NCI-H2081 treated with DMSO at 0.1 percent for 48 hours (cell line): ENCODE results near the gene CSNK2B.
A peak's percentile ranks its signal among the peaks of the same experiment; 100 is the strongest.
"Not testable (repeated sequence)": the region's sequence is repeated elsewhere in the genome, so short reads cannot be mapped to it uniquely, and the experiment has no call there.

ENCODE experiments used
- DNase-seq: peaks from one replicate; lab custom pipeline; 2025; lab: John Stamatoyannopoulos, UW

CSNK2B gene

GRCh38 chr6:31687860-31688693, 22.2 kb downstream of the CSNK2B start:
- no peak for DNase-seq

DNA sequence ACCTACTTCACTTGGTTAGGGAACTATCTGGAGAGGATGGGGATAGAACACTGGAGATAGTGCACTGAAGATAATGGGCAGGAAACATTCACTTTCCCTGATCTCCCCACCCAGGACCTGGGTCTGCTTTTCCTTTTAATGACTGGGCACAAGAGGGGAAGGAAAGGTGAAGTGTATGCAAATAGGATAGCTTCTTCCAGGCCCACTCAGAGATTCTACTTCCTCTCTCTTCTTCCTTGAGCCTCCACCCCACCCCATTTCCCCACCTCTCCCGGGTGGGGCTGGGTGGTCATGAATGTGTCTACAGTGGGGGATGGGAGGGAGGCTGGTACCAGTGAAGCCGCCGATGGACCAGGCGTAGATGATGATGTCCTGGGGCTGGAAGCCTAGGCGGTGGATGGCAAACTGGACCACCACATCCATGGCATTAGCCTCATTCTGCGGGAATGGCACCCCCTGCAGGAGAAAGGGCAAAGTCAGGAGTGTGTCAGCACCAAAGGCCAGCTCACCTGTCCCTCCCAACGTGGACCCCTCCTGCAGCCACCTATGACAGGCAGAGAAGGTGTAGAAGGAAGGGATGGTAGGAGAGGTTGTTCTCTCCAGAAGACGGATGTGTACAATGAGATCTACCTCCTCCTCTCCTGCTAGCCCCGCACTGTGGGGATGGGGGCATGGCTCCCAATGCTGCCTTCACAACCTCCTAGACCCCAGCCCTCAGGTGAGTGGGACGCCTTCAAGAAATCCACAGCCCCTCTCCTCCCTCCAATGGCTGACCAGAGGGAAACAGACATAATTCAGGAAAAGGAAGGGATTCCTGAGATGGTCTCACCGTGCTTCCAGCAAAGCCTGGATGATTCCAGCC, 23.6 kb downstream of the CSNK2B start:
- no peak for DNase-seq

GRCh38 chr6:31690231-31691077, 24.6 kb downstream of the CSNK2B start:
- DNase-seq = no peak

DNA sequence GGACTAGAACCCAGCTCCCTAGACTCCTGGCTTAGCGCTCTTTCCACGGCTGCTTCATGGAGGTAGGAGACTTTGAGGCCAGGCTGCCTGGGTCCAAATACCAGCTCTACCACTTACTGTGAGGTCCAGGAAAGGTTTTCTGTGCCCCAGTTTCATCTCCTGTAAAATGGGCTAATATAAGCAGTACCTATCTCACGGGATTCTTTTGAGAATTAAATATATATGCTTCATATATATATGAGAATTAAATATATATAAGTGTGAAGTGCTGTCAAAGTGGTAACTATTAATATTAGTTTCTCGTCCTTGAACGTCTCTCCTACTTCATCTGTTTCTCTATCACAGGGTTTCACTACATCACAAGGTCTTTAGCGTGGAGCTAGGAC, 25.2 kb downstream of the CSNK2B start:
- no peak for DNase-seq

DNA sequence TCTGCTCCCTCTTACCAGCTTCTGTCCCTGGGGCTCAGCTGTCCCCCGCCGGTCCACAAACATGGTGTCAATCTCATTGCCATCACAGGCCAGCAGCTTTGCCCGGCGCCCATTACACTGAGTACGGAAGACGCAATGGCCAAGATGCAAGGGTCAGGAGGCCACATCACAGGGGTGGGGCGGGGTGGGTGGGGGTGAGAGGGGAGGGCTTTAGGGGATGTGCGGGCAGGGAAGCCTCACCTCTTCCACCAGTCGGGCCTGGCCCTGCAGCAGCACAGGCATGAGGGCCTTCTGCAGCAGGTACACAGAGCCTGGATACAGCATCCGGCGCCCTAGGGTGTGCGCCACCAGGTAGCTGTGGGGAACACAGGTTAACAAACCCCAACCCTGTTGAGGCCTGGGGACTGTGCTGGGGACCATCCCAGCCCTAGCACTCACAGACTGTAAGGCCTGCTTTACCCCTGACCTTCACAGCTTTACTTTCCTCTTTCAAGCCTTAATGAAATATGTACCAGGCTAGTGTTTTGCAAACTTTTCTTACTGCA, 25.8 kb downstream of the CSNK2B start:
- DNase-seq = no peak

GRCh38 chr6:31692353-31692752, 26.5 kb downstream of the CSNK2B start:
- no peak for DNase-seq

GRCh38 chr6:31692886-31693285, 27.0 kb downstream of the CSNK2B start:
- DNase-seq = no peak

DNA sequence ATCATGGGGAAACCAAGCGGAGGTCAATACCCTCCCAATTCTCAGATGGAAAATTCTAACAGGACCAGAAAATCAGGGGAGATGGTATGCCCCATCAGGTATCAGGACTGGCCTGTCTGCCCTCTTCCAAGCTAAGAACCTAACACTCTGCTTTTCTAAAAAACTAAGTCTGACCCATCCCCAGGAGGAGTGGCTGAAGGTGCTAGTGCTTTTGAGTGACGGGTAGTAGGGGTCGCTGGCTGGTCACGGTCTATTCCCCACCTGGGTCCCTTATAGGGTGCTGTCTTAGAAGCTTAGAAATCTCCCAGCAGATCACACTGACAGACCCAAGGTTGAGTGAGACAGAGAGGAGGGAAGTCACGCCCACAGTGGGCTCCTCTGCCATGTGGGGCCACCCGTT, 27.7 kb downstream of the CSNK2B start:
- no peak for DNase-seq

- no peak for DNase-seq
These were observed 31.7 kb downstream of the CSNK2B start for GRCh38 chr6:31697555-31697954.

DNA sequence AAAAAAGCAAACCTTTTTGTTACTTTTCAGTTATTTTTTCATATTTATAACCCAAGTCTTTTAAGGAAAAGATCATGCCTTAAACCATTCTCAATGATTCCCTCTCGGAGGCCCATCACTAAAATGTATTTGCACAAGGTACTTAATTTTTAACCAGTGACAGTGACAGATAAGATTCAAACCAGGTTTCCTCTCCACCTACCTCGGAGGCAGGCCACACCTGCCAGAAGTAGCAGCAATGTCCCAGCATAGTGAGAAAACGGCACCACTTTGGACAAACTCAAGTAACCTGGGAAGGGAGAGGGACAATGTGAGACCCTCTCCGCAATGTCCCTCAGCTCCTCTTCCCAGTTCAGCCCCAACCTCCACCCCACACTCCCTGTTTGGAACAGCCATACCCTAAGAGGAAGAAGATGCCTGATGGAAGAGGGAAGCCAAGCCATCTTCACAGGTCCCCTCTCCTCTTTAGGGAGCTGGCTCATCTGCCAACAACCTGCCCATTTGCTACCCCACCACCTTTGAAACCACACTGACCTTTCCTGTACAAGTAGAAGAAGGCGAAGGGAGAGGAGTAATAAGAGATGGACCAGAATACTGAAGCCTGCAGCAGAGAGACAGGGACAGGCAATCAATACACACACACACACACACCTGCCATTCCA, 35.0 kb downstream of the CSNK2B start:
- no peak for DNase-seq

DNA sequence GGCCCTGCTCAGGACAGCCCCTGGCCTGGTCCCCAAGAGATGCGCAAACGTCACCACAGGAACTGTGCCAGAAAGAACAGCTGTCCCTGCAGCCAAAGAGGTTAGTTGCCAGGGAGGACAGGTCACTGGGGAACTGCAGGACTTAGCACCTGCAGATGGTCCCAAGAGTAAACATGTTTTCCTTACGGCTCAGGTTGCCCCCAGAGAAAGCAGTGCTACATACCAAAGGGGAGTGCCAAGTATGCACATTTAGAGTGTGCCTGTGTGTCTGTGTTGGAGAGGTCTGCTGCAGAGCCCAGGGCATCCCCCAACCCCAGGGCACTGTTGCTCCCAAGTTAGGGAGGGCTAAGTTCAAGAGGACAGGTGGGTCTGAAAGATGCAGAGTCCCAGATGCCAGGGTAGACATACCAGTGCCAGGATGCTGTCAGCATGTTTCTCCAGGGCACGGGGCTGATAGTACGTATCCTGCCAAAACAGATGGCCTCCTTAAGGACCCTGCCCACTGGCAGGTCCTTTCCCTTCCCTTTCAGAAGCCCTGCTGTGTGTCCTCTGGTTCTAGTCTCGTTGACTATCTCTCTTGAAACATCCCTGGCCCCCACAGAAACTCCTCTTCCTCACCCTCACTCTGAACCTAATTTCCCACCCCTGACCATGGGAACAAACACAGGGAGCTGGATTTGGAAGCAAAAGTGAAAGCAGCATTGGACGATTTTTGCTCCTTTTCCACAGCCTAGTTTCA, 36.0 kb downstream of the CSNK2B start:
- DNase-seq = no peak

- DNase-seq = no peak
These were observed 36.5 kb downstream of the CSNK2B start for GRCh38 chr6:31702405-31702818.

- DNase-seq = peak; percentile 83
These were observed 37.2 kb downstream of the CSNK2B start, which contains the start of gene ABHD16A for GRCh38 chr6:31702819-31703716. Gene ABHD16A (minus strand): TSS chr6:31703324. CDS start chr6:31703281, 43 bp downstream.

DNA sequence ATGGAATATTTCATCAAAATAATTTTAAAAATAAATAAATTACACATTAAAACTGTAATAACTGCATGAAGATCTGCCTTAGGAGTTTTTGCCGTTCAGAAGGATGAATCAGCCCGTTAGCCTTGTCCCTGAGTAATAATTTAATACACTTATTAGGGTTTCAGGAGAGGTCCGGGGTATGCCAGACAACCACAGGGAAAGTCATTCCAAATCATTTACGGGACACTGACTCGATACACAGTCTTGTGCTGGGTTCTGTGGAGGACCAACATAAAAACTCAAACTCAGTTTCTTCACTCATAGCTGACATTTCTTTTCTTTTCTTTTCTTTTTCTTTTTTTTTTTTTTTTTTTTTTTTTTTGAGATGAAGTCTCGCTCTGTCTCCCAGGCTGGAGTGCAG, 40.1 kb downstream of the CSNK2B start:
- no peak for DNase-seq

GRCh38 chr6:31706599-31706998, 40.7 kb downstream of the CSNK2B start, which contains the start of gene LY6G6F:
Gene LY6G6F (plus strand): TSS chr6:31706866. CDS start chr6:31706907, 41 bp downstream.
- DNase-seq = no peak

DNA sequence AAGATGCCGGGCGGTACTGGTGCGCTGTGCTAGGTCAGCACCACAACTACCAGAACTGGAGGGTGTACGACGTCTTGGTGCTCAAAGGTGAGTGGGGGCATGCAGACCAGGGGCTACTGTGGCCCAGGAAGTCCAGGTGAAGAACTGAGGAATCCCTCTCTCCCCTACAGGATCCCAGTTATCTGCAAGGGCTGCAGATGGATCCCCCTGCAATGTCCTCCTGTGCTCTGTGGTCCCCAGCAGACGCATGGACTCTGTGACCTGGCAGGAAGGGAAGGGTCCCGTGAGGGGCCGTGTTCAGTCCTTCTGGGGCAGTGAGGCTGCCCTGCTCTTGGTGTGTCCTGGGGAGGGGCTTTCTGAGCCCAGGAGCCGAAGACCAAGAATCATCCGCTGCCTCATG, 41.8 kb downstream of the CSNK2B start:
- no peak for DNase-seq

DNA sequence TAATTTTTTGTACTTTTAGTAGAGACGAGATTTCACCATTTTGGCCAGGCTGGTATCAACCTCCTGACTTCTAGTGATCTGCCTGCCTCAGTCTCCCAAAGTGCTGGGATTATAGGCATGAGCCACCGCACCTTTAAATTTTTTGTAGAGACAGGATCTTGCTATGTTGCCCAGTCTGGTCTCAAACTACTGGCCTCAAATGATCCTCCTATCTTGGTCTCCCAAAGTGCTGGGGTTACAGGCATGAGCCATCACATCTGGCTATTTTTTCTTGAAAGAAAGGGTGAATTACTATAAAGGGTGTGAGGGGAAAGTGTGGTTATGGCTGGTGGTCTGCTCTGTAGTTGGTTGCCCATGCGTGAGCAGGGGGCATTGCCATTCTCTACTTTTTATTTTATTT, 42.3 kb downstream of the CSNK2B start:
- no peak for DNase-seq

DNA sequence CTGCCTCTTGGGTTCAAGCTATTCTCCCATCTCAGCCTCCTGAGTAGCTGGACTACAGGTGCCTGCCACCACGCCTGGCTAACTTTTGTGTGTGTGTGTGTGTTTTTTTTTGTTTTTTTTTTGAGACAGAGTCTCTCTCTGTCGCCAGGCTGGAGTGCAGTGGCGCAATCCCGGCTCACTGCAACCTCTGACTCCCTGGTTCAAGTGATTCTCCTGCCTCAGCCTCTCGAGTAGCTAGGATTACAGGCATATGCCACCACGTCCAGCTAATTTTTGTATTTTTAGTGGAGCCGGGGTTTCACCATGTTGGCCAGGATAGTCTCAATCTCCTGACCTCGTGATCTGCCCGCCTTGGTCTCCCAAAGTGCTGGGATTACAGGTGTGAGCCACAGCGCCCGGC, 43.3 kb downstream of the CSNK2B start:
- not testable (repeated sequence) for DNase-seq

DNA sequence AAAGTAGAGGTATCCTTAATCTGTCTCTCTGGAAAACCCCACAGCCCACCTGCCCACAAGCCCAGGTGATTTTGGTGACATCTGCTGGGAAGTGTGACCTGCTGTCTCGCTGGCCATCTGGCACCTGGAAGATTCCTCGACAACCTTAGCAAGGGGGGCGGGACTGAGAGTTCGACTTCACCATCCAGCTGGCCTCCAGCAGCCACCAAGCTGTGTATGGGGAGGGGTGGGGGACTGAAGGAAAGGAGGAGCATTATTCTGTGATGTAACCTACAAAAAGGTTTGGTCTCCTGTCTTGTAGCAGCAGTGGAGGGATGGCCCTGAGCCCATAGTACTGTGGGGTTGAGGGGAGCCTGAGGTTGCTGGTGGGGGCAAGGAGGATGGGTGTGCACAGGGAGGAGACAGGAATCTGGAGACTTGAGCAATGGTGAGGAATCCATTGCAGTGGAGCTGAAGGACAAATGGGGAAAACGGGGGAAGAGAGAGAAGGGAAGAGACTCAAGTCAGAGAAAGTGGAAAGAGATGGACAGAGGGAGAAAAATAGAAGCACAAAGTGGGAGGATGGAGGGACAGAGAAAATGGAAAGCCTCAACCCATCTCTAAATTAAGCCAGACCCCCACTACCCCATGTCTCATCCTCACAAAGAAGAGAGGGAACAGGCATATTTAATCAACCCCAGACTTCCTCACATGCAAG, 44.8 kb downstream of the CSNK2B start:
- no peak for DNase-seq
